ENCODE data around the gene HSD17B12. TPM values are rescaled to one million over a fixed set of nuclear protein-coding genes. Genes with fewer than 3 reads are reported as not detected.

The HSD17B12 gene
- total RNA-seq, 1 donor from 2014 or later, result 102 TPM

- Histone ChIP-seq H3K9me3 (ENCODE audit: low read depth) (no peaks in the 10 kb centered on the region), H3K79me2 (ENCODE audit: low read depth) (no peaks in the 10 kb centered on the region), H3F3A (ENCODE audit: low read depth) (no peaks in the 10 kb centered on the region), H4K20me1 (ENCODE audit: low read depth) (no peaks in the 10 kb centered on the region), H3K4me3 (no peak overlapping the region), H3K4me2 (no peak overlapping the region), H3K36me3 (no peaks in the 10 kb centered on the region), H2AFZ (replicated peaks) (no peak overlapping the region), H3K27ac (no peak overlapping the region), H3K27me3 (no peaks in the 10 kb centered on the region), H3K9ac (no peak overlapping the region), H3K4me1 (no peaks in the 10 kb centered on the region)
- no peak overlapping the region for H3K27ac Mint-ChIP-seq
- H3K4me1 Mint-ChIP-seq, result no peaks in the 10 kb centered on the region
- peaks cover 7% of the 10 kb centered on the region for H3K9me3 Mint-ChIP-seq
- TF ChIP-seq EZH2phosphoT487 (IDR thresholded peaks at IDR 0.05), result no peak
- DNase-seq (ENCODE audit: low spot score), result no peak
- H3K4me3 Mint-ChIP-seq, result no peak overlapping the region
- peaks cover 8% of the 10 kb centered on the region for H3K36me3 Mint-ChIP-seq
- peaks cover 2% of the 10 kb centered on the region for H3K27me3 Mint-ChIP-seq (ENCODE audit: insufficient read depth, low read depth)
Observed at GRCh38 chr11:43772733-43773132, 92.2 kb downstream of the HSD17B12 start.

- TF ChIP-seq EZH2phosphoT487 (IDR thresholded peaks at IDR 0.05) (no peak), CTCF (IDR thresholded peaks at IDR 0.05) (no peak), EZH2 (IDR thresholded peaks at IDR 0.05) (no peak)
- no peak overlapping the region for H2AFZ ChIP-seq (replicated peaks)
- H3K27ac ChIP-seq, result no peak overlapping the region
- H3K4me2 ChIP-seq, result no peak overlapping the region
- no peaks in the 10 kb centered on the region for H3F3A ChIP-seq (ENCODE audit: low read depth)
- Mint-ChIP-seq H3K27ac (no peak overlapping the region), H3K4me3 (no peak overlapping the region), H3K27me3 (ENCODE audit: insufficient read depth, low read depth) (peaks cover 2% of the 10 kb centered on the region), H3K36me3 (peaks cover 7% of the 10 kb centered on the region), H3K4me1 (no peaks in the 10 kb centered on the region), H3K9me3 (peaks cover 9% of the 10 kb centered on the region)
- no peaks in the 10 kb centered on the region for H3K79me2 ChIP-seq (ENCODE audit: low read depth)
- DNase-seq (ENCODE audit: low spot score), result no peak
- H3K9ac ChIP-seq, result no peak overlapping the region
- H4K20me1 ChIP-seq (ENCODE audit: low read depth), result no peaks in the 10 kb centered on the region
- H3K4me1 ChIP-seq, result no peaks in the 10 kb centered on the region
- no peaks in the 10 kb centered on the region for H3K36me3 ChIP-seq
- H3K27me3 ChIP-seq, result no peaks in the 10 kb centered on the region
- no peaks in the 10 kb centered on the region for H3K9me3 ChIP-seq (ENCODE audit: low read depth)
- no peak overlapping the region for H3K4me3 ChIP-seq
Observed at GRCh38 chr11:43774786-43775185, 94.2 kb downstream of the HSD17B12 start.

GRCh38 chr11:43779306-43779705, 98.8 kb downstream of the HSD17B12 start:
- Histone ChIP-seq H3K4me1 (no peaks in the 10 kb centered on the region), H2AFZ (replicated peaks) (no peak overlapping the region), H3K9ac (no peak overlapping the region), H3K79me2 (ENCODE audit: low read depth) (no peaks in the 10 kb centered on the region), H3K27me3 (no peaks in the 10 kb centered on the region), H4K20me1 (ENCODE audit: low read depth) (no peaks in the 10 kb centered on the region), H3K9me3 (ENCODE audit: low read depth) (peaks cover 1% of the 10 kb centered on the region), H3F3A (ENCODE audit: low read depth) (no peaks in the 10 kb centered on the region), H3K27ac (no peak overlapping the region), H3K4me3 (no peak overlapping the region), H3K36me3 (no peaks in the 10 kb centered on the region), H3K4me2 (no peak overlapping the region)
- no peak for DNase-seq (ENCODE audit: low spot score)
- peaks cover 20% of the 10 kb centered on the region for H3K9me3 Mint-ChIP-seq
- H3K36me3 Mint-ChIP-seq, result peaks cover 18% of the 10 kb centered on the region
- no peaks in the 10 kb centered on the region for H3K4me1 Mint-ChIP-seq
- H3K4me3 Mint-ChIP-seq, result no peak overlapping the region
- peaks cover 2% of the 10 kb centered on the region for H3K27me3 Mint-ChIP-seq (ENCODE audit: insufficient read depth, low read depth)
- no peak for TF ChIP-seq EZH2 (IDR thresholded peaks at IDR 0.05)
- TF ChIP-seq EZH2phosphoT487 (IDR thresholded peaks at IDR 0.05), result no peak
- TF ChIP-seq CTCF (IDR thresholded peaks at IDR 0.05), result no peak
- no peak overlapping the region for H3K27ac Mint-ChIP-seq

GRCh38 chr11:43784301-43784700, 103.8 kb downstream of the HSD17B12 start:
- no peak overlapping the region for H3K27ac Mint-ChIP-seq
- H3K9ac ChIP-seq, result no peak overlapping the region

More at GRCh38 chr11:43784301-43784700, 103.8 kb downstream of the HSD17B12 start:
- Histone ChIP-seq H2AFZ (replicated peaks) (no peak overlapping the region), H3F3A (ENCODE audit: low read depth) (no peaks in the 10 kb centered on the region), H3K27ac (no peak overlapping the region), H3K4me3 (no peak overlapping the region), H3K79me2 (ENCODE audit: low read depth) (no peaks in the 10 kb centered on the region), H3K4me1 (no peaks in the 10 kb centered on the region), H3K9me3 (ENCODE audit: low read depth) (peaks cover 5% of the 10 kb centered on the region), H4K20me1 (ENCODE audit: low read depth) (no peaks in the 10 kb centered on the region), H3K4me2 (no peak overlapping the region), H3K27me3 (no peaks in the 10 kb centered on the region), H3K36me3 (no peaks in the 10 kb centered on the region)
- Mint-ChIP-seq H3K36me3 (peaks cover 16% of the 10 kb centered on the region), H3K27me3 (ENCODE audit: insufficient read depth, low read depth) (no peaks in the 10 kb centered on the region), H3K4me3 (no peak overlapping the region), H3K9me3 (peaks cover 16% of the 10 kb centered on the region), H3K4me1 (peaks cover 7% of the 10 kb centered on the region)
- TF ChIP-seq EZH2phosphoT487 (IDR thresholded peaks at IDR 0.05) (no peak), EZH2 (IDR thresholded peaks at IDR 0.05) (no peak), CTCF (IDR thresholded peaks at IDR 0.05) (no peak)
- no peak for DNase-seq (ENCODE audit: low spot score)

Measured in neural progenitor cell (in vitro differentiated cells).